Iris pigment epithelial cell (primary cell): Measurements from ENCODE around the gene SAXO2.
A peak's percentile ranks its signal among the peaks of the same experiment; 100 is the strongest.
"Not testable (repeated sequence)": the region's sequence is repeated elsewhere in the genome, so short reads cannot be mapped to it uniquely, and the experiment has no call there.

ENCODE experiments used
- DNase-seq: peaks from one replicate; pipeline ENCODE4 v3.0.0-alpha.2; 2011; ENCODE audit warnings: low read depth

Gene SAXO2, protein sequence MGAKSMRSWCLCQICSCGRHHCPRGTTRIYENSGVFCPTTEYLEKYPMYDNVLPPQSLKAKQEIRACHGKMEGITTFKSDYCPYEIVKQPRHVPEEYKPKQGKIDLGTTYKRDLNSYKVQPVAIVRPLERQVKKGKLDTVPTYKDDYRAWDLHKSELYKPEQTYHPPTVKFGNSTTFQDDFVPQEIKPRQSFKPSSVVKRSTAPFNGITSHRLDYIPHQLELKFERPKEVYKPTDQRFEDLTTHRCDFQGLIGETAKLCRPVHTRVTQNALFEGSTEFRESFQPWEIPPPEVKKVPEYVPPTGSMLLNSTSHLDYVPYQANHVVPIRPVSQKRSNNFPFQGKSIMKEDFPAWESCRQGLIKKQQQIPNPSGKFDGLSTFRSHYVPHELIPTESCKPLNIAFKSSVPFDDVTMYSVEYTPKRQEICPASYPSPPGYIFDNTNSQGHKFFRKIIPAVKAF

GRCh38 chr15:82262422-82263026 lies at the start of gene SAXO2, which contains the start of gene EFL1:
SAXO2 (plus strand) TSS chr15:82262818; CDS start chr15:82262880, 62 bp downstream.
EFL1 (minus strand) TSS chr15:82262734; CDS start chr15:82261778, 956 bp downstream.
- peak; percentile 87 for DNase-seq

GRCh38 chr15:82216092-82216491 lies 46.5 kb upstream of the SAXO2 start:
- DNase-seq = not testable (repeated sequence)

DNA sequence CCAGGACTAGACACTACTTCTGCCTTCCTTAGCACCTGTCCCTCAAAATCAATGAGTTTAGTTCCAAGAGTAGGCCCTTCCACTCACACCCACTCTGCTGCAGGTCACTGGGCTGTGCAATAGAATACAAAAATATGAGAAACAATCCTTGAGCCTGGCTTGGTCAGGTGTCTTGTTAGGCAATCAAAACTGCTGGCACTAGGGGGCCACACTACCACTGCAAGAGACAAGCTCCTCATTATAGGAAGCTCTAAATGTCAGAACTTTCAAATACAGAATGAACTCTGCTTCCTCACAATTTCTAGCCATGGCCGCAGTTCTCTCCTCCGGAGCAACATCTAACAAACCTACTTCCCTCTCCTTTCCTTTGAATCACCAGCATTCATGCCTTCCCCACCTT lies 41.1 kb upstream of the SAXO2 start:
- peak; percentile 49 for DNase-seq

GRCh38 chr15:82228750-82229149 lies 33.9 kb upstream of the SAXO2 start:
- DNase-seq = peak; percentile 30

DNA sequence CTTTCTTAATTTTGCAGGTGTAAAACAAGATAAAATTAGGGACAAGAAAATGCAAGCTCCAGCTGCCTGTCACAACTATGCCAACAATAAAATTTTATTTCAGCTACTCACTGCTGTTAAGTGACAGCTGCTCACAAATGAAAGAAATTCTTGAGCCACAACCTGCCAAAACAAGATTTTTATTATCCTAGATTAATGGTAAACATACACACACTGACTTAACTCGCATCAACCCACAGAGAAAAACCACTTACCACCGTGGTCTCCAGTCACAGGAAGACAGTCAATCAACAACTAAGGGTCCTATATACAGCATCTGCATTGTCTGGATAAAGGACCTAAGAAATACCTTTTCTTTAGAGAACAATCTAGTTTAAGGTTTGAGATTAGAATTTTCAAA lies 31.4 kb upstream of the SAXO2 start:
- DNase-seq = no peak

DNA sequence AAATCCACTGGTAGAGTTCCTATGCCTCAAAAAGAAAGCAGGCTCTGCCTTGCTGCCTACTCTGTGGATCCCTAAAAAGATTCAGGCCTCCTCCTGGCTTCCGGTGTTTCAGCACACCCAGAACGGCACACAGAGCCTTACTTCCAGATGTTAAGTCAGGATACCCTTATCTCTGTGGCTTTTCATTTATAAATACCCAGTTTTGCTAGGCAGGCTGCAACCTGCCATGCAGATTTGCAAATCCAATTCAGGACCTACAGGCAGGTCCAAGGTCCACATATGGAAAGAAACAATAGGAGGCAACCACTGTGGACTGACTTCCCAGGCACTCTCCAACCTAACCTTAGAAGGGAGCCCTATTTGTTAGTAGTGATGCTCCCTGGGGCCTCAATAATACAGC lies 30.8 kb upstream of the SAXO2 start:
- DNase-seq = no peak

GRCh38 chr15:82237944-82238534 lies 24.6 kb upstream of the SAXO2 start:
- not testable (repeated sequence) for DNase-seq

DNA sequence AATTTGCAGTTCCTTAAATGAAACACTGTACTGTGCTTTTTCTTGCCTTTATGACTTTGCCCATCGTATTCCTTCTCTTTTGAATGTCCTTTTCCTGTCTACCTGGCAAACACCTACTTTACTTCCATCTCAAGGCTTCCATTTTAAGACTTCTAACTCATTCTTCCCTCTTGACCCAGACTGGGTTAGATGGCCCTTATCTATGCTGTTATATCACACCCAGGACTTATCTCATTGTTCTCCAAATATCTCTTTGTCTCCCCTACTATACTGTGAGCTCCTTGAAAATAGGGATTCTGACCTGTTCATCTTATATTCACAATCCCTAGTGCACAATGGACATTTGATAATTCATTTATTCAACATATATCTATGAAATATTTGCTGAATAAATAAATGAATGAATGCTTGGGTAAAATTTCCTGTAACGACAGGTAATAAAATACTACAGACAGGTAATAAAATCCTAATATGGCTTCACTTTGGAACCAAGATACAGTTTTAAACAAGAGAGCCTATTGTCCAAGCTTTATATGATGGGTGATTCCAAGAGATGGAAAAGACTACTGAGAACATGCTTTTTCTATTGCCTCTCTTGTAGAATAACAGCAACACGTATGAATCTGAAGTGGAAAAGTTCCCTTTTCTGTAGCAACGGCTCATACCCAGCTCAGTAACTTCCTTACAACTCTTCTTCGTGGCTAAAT lies 22.8 kb upstream of the SAXO2 start:
- no peak for DNase-seq

DNA sequence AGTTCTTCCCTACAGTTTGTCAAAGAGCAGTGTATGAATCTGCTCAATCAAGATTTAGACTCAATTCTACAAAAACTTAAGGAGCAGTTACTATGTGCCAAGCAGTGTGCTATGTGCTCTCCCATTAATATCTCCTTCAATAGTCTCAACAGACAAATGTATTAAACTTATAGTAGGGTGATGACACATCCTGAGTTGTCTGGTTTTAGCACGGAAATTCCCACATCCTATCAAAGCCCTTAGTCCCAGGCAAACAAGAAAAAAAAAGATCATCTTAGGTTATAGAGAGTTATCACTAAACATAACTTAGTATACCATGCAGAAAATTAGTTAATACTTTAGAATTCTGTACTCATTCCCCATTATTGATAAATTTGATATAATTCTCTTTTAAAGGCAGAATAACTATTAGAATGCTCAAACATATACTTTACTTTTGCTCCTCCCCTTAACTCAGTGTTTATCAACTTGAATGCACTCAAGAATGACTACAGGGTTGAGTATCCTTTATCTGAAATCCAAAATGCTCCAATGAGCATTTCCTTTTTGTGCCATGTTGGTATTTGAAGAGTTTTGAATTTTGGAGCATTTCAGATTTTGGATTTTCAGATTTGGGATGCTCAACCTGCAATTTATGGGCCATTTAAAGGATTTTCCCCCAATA lies 20.6 kb upstream of the SAXO2 start:
- DNase-seq = peak; percentile 70

DNA sequence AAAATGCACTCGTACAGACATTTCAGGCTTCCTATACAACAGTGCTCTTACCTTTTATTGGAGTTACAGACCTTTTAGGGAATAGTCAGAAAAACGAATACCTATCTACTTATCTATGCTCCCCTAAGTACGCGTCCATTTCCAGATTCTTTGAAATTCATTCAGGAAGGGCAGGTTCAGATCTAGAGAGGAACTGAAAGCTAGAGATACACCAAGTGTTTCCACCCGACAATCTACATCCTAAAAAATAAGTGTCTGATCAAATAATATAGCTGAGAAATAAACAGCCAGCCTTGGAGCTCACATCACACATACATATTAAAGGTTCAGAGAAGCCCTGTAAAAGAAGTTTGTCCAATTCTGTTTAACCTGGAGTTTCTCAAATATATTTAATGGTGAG lies 19.0 kb upstream of the SAXO2 start:
- DNase-seq = not testable (repeated sequence)

DNA sequence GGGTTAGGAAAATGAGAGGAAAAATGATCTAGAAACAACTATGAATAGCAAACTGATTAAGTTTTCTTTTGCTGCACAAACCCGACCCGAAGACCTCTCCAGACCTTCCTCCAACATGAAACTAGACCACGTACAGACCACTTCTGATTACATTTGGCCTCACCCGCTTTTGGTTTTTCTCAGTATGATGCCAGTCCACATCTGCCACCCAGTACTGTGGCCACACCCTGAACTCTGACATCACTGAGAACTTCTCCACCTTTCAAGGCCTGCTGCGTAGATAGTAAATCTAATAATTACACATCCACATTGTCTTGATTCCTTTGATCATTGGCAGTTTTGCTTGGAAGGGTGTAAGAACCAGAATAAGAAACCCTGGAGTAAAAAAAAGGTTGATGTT lies 16.7 kb upstream of the SAXO2 start:
- DNase-seq = not testable (repeated sequence)

DNA sequence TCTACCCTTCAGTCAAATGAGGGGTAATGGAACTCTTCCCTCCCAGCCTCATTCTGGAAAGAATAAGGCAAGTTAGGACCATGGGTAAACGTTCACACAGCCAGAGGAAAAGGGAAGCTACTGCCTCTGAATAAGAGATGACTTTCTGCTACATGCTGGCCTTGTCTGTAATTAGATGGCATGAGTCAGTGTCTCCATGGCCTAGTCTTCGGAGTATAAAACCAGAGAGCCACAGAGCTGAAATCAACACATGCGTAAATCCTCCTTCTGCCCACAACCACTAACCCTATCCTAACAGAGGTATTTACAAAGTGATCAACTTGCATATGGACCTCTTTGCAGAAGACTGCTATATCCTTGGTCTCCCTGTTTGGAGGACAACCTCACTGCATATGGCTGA lies 14.4 kb upstream of the SAXO2 start:
- peak; percentile 15 for DNase-seq

DNA sequence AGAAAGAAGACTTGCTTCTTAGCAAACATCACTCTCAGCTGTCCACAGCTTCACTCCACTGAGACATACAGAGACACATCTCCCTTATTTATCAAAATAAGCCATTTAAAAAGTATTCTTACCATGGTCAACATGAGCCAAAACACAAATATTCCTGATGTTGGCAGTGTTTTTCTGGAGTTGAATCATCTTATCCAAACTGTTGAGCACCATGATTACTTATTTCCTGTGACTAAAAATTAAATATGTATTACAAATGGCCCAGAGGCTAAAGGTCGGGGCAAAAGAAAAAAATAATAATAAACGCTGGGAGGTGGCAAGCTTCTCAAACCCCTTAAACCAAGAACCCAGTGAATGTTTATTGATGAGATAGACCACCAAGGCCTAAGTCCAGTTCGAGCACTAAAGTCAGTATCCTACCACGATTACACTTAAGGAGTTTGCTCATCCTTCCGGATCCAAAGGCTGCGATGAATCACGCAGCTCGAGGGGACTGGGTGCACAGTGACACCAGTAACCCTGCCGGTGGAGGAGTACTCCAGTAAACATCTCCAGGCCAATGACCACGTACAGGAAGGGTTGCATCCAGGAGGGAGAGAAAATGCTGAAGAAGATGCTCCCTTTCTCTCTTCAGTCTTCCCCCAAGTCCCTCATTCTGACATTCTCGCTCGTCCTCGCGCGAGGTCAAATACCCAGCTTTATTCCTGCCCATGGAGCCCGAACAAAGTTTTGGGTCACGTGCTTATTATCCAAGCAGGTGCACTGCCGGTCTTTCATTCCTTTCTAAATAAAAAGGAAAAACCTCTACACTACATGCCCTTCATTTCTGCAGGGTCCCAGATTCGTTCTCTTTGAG lies 824 bp upstream of the SAXO2 start:
- peak; percentile 65 for DNase-seq

GRCh38 chr15:82263350-82263749 lies 732 bp downstream of the SAXO2 start:
- DNase-seq = no peak

DNA sequence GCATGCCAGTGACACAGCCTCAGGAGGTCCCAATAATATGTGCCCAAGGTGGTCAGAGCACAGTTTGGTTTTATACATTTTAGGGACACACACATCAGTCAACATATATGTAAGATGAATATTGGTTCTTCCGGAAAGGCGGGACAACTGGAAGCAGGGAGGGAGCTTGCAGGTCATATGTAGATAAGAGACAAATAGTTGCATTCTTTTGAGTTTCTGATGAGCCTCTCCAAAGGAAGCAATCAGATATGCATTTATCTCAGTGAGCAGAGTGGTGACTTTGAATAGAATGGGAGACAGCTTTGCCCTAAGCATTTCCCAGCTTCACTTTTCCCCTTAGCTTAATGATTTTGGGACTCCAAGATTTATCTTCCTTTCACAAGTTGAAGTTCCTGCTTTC lies 4.5 kb downstream of the SAXO2 start:
- DNase-seq = not testable (repeated sequence)

GRCh38 chr15:82268454-82268853 lies 5.8 kb downstream of the SAXO2 start:
- DNase-seq = not testable (repeated sequence)

DNA sequence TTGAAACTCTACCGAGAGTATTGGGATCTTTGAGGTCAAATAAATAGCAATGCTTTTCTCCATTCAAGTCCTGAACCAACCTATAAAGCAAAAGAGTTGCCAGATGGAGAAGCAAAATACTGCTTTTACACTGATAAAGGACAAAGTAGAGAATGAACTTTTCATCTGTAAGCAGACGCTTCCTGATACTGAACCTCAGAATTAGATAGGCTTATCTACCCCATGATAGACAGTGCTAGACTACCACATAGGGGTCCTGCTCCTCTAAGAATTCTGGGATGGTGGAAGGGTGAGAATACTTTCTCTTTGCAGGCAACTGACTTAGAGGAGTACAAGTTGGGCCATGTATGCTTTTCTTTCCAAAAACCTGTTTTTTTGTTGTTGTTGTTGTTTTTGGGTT lies 9.5 kb downstream of the SAXO2 start:
- no peak for DNase-seq

- no peak for DNase-seq
These were observed 12.8 kb downstream of the SAXO2 start for GRCh38 chr15:82275410-82275809.

GRCh38 chr15:82281276-82281675 lies 18.7 kb downstream of the SAXO2 start:
- DNase-seq = not testable (repeated sequence)

- not testable (repeated sequence) for DNase-seq
These were observed 19.8 kb downstream of the SAXO2 start for GRCh38 chr15:82282386-82282785.

- DNase-seq = not testable (repeated sequence)
These were observed 21.8 kb downstream of the SAXO2 start for GRCh38 chr15:82284381-82284780.
